HG03103 (cell line): ENCODE results near the gene DEDD2.
A peak's percentile ranks its signal among the peaks of the same experiment; 100 is the strongest.

ENCODE experiments used
- ATAC-seq: cut with Tn5 transposase; IDR thresholded peaks from one replicate; pipeline ENCODE4 v1.9.1; 2021; ENCODE audit warnings: low read depth; ENCODE audit not compliant: unreplicated experiment

DEDD2 gene

DNA sequence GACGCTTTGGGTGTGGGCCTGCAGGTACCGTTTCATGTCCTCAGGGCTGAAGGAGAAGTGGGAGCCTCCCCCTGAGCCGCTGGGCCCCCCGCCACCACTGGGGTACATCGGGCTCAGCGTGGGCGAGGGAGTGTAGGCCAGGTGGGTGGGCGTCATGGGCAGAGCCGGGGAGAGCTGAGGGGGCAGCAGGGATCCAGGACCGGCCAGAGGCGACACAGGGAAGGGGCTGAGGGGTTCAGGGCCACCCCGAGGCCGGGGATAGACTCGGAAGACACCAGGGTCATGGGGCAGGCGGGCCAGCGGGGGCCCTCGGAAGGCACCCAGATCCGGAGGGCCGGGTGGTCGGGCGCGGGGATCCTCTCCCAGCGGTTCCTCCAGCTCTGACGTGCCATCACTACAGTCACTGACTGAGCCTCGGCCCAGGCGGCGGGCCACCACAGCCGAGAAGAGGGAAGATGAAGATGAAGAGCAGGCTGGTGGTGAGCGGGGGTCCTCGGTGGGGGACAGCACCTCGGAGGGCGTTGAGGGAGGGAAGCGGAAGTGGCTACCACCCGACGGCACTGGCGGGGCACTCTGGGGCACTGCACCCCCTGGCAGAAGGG lies 31.8 kb upstream of the DEDD2 start:
- ATAC-seq, result no peak

DNA sequence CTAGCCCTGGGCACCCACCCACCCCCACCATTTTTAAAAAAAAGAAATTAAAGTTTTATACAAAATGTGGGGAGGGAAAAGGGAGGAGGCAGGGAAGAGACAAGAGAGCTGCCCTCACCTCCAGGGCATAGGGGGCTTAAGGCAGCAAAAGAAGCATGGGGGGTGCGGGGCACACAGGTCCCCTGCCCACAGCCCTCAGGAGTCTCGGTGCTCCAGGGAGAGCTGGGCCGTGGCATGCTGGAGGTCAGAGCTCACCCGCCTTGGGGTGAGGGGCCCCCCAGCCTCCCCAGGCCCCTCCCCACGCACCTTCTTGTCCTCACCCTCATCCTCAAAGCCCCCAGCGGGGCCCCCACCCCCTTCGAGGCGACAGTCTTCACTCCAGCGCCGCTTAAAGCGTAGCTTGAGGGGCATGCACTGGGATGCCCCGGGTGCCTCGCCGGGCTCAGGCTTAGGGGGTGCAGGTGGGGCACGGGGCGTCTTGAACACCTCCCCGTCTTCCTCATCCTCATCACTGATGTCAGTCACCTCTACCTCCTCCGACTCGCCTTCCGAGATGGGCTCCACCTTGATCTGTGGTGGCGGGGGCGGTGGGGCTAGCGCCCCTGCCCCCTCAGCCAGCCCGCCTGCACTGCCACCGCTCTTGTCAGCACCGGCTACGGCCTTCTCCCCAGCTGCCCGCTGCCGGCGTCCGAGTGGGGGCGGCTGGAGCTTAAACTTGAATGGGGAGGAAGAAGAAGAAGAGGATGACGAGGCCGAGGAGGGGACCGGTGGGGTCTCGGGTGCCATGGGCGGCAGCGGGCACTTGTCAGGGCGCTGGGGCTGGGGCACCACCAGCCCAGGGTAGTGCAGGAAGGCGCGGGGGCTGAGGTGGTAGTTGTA lies 31.0 kb upstream of the DEDD2 start:
- no peak for ATAC-seq

DNA sequence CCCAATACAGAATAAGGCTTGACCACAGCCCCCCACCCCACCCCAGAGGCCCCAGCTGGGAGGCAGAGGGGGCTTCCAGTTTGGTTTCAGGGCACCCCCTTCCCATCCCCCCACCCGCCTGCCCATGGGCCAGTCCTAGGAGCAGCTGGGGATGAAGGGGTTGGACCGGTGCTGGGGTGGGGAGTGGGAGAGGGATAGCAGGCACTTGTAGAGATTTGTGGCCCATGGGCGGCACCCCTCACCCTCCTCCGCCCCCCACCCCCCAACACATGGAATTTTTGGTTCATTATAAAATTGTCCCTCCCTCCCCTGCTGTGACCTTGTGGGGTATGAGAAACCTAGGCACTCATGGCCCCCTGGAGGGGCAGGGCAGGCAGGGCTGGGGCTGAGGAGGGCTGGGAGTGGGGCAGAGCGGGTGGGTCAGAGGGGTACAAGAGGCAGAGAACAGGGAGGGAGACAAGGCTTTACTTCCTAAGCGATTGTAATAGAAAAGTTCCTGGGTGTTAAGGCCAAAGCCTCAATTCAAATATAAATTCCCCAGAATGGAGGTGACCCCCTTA lies 30.2 kb upstream of the DEDD2 start:
- ATAC-seq, result no peak

DNA sequence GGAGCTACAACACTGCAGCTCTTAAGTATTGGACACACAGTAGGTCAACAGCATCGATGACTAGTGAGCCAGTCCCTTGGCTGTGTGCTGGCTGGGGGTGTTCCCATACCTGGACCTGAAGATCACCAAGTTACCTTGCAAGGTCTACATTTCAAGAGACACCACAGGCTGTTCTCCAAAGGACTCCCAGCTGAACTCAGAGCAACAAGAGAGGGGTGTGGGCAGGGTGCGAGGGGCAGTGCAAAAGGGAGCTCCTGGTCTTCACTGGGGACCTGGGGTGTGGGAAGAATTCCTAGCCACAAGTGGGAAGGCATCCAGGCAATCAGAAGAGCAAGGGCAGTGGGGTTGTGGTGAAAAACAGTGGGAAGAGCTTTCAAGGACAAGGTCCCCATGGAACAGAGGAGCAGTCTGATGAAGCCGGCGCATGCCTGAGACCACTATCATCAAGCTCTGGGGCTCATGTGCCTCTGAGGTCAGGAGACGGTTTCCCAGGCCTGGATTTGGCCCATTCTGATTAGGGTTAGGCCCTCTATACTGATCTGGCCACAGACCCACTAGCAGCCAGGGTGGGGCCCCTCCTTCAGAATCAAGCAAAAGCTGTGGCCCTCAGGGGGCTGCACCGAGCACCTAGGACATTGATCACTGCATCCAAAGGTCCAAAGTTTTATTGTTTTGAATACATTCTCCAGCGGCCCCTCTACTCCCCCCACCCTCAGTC lies 29.6 kb upstream of the DEDD2 start:
- ATAC-seq, result no peak

DNA sequence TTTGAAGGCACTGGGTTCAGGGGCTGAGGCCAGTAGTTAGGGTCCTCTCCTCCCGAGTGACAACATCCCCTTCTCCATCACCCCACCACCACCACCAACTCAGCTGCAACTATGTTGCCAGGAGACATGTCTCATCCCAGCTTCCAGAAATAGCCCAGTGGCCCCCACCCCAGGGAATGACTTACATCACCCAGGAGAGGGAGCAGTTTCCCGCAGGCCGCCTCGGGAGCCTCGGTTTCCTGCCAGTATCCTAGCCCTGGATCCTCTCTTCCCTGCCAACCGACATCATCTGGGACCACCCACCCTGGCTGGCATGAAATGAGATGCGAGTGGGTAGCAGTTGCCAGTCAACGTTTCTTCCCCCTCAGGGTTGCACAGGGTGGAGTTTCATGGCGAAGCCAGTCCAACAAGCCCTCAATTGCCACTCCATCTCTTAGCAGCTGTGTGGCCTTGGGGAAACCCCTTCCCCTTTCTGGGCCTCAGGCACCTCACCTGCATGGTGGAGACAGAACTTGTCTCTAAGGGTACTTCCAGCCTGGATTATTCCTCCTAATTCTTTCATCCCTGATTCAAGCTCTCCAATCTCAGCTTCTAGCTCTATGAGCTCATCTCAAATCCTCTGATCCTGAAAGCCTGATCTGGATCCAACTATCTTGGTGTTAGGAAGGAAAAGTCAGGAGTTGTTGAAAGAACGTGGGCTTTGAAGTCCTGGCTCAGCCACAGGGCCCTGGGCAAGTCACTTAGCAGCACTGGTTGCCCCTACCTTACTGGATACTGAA lies 28.9 kb upstream of the DEDD2 start:
- no peak for ATAC-seq

DNA sequence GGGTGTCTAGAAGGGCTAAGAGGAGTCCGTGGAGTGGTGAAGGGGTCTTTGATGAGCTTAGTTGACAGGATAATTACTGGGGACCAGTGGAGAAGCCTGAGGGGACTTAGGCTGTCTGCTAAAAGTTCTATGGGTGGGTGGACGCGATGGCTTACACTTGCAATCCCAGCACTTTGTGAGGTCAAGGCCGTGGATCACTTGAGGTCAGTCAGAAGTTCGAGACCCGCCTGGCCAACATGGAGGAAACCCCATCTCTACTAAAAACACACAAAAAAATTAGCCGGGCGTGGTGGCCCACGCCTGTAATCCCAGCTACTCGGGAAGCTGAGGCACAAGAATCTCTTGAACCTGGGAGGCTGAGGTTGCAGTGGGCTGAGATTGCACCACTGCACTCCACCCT lies 27.8 kb upstream of the DEDD2 start:
- ATAC-seq, result no peak

DNA sequence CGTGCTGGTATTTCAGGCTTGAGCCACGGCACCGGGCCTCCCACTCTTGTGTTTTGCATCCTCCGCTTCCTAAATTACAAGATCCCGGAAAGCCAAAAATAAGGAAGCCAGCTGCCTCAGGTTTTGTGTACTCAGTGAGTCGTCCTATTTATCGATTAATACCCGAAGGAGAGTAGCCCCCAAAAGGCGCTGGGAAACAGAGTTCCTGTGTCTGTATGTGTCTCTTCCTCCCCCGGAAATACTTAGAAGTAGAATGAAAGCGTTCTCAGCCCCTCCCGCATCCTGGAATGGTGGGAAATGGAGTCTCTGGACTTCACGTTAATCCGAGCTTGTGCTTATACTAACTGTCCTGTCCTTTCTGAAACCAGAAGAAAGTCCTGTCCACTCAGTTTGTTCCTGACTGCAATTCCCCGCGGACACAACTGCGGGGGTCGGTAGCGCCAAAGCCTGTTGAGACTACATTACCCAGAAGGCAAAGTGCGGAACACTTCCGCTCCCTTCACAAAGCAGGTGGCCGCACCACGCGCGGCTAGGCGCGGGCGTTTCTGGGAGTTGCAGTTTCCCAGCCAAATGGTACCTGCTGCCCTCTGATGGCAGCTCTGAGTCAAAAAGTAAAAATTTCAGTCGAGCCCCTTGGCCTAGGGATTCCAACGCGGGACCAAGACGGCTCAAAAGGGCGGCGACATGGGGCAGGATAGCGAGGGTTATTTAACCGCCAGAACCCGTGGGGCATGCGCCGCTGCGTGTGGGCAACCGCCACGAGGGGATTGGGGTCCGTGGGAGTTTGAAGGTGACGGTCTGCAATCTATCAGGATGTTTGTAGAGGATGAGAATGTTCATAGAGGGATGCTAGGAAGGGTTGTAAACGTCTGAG lies 27.1 kb upstream of the DEDD2 start:
- peak; percentile 34 for ATAC-seq

DNA sequence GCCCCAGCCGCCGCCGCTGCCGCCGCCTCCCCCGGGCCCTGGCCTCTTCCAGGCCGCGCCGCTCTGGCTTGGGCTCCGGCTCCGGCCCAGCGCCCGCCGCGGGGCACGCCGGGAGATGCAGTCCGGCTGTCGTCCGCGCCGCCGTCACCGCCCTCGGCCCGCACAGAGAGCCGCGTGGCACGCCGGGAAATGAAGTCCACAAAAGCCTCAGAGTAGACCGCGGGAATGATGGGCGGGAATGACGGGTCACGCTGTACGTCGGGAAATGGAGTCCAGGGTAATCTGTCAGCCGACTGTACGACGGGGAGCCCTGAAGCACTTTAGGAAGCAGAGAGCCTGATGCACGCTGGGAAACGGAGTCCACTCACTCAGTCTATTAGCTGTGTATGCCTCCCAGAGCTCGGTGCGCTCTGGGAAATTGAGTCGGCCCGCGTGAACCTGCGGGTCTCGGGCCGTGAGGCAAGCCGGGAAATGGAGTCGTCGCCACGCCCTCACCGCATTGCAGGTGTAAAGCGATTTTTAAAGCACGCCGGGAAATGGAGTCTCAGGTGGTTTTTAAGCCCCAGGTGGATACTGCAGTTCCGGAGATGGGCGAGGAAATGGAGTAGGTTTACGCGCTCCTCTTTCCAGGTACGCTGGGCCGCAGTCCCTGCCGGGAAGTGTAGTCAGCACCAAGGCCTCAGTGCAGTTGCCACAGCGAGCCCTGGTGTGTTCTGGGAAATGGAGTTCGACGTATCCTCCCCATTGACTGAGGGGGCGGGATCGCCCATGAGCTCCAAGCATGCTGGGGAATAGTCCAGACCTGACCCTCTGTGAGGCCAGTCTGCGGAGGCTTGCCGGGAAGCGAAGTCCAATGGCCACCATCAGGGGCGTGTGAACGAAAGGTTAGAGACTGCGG lies 25.3 kb upstream of the DEDD2 start, which contains the start of gene GSK3A:
Gene GSK3A (minus strand): TSS at position 91 of the 898 bp plus-strand sequence. CDS start 137 bp downstream, outside the sequence.
- ATAC-seq, result peak; percentile 47

DNA sequence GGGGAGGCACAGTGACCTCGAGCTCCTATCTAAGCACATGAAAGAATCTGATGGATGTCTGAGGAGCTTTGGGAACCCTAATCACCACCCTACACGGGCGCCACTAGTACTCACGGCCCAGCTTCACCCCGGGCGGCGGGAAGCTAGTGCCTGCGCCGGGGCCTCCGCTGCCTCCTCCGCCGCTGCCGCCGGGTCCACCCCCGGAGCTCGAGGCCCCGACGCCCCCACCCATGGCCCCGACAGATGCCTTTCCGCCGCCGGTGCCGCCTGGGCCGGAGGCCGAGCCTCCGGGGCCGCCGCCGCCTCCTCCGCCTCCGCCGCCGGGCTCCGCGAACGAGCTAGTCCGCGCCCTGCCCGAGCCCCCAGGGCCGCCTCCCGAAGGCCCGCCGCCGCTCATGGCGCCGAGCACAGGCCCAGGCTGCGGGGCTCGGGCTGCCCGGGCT lies 24.6 kb upstream of the DEDD2 start:
- ATAC-seq, result no peak

DNA sequence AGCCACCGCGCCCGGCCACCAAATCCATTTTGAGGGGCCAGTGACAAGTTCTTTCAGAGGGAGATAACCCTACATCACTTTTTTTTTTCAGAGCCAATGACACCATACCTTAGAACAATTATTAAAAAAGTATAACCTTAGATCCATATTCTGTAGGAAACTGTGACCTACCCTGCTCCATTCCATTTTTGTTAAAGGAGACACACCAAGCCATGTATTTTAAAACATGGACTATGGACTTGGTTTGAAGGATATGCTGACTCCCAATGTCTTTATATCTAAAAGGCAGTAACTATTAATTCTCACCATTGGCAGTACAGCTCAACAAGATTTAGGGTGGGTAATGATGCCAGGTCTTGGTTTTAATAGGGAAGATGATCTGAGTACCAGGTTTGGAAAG lies 23.8 kb upstream of the DEDD2 start:
- no peak for ATAC-seq

DNA sequence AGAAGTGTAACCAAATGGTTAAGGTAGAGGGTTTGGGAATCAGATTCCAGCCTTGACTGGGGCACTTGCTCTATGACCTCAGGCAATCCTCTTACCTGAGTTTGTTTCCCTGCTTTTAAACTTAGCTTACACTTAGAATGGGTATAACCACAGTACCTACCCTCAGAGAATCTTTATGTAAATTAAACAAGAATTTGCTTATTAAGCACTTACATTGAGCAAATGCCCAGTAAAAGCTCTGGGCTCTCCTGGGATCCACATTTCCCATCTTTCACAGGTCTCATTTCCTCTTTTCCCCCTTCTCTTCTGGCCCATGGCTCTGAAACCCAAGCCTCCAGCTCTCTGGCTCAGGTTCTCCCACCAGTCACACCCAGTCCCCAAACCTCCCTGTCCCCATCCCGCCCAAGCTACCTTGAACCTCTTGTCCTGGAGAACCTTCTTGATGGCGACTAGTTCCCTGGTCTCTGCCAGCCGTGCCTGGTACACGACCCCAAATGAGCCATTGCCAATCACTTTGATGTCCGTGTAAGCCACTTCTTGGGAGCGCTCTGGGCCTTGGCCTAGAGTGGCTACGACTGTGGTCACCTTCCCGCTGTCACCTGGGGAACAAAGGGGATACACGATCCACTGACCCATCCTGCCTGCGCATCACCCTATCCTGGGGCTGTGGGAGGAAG lies 22.2 kb upstream of the DEDD2 start:
- ATAC-seq, result no peak

DNA sequence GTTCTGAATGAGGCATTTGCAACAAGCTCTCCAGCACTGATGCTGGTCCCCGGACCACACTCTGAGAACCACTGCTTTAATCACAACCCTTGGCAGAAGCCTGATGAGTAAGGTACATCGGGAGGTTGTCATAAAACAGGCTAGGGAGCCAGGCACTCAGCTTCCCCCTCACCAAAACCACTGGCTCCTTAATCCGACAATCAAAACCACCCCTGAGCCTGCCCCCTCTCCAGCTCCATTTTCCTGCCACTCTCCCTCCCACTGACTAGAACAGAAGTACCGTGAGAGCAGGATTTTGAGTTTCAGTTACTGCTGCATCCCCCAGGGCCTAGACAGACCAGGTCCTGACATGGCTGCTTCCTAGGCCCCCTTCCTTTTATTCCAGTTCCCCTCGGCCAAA lies 17.7 kb upstream of the DEDD2 start:
- no peak for ATAC-seq

DNA sequence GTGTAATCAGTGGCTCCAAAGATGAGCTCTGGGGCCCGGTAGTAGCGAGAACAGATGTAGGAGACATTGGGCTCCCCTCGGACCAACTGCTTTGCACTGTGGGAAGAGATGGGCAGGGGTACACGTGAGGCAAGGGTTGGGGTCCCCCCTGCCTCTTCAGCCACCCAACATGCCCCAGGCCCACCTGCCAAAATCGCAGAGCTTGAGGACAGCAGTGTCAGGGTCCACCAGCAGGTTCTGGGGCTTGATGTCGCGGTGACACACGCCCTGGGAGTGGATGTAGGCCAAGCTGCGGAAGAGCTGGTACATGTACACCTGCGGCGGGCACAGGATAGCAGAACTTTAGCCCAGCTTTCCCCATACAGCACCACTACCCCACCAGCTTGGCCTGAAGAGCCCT lies 16.9 kb upstream of the DEDD2 start:
- ATAC-seq, result no peak

DNA sequence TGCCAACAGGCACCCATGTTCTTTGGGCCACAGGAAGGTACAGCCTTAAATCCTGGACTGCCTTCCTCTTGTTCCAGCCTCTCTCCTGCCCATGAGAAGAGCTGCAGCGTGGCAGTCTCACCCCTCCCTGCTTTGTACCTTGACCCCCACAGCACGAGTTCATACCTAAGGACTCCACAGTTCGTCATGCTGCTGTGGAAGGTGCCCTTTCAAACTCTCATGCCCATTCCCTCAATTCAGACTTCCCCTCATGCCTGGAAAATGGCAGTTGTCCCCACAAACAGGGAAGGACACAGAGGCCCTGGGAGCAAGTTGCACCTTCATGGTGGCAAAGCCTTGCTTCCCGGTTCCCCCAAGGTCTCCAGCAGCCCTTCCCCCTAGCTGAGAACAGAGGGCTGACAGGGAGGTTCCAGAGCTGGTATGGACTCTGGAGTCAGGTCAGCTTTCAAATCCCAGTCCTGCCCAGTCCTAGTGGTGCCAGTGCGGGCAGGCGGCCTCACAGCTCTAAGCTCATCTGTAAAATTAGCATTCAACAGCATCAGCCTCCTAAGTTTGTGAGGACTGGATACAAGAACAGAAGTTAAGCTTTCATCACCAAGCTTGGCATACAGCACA lies 16.3 kb upstream of the DEDD2 start:
- ATAC-seq, result no peak

DNA sequence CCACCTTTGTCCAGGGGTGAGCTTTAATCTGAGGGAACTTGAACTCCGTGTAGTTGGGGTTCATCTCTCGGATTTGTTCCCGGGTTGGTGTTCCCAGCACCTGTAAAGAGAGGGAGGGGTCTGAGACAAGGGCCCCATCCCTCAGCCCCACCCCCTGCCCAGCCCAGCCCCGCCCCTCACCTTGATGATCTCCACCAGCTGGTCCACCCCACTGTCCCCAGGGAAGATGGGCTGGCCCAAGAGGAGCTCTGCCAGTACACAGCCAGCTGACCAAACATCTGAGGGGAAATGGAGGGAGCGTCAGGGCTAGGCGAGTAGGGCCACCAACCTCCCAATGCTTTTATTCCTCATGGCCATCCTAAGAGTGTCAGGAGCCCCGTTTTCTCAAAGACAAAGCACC lies 15.6 kb upstream of the DEDD2 start:
- no peak for ATAC-seq

DNA sequence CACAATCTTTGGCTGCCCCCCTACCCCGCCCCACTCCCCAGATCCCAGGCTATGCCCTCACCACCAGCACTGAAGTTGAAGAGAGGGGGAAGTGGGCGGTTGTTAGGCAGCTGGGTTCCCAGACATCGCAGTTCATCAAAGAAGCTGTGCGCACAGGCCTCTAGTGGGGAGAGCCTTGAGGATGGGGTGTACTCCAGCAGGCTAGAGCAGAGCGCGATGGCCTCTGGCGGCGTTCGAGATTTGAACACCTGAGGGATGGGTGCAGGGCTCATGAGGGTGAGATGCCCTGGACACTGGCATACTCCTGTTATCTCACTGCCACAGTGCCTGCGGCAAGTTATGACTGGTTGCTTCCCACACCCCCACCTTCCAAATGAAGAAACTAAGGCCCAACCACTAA lies 15.0 kb upstream of the DEDD2 start:
- ATAC-seq, result no peak

DNA sequence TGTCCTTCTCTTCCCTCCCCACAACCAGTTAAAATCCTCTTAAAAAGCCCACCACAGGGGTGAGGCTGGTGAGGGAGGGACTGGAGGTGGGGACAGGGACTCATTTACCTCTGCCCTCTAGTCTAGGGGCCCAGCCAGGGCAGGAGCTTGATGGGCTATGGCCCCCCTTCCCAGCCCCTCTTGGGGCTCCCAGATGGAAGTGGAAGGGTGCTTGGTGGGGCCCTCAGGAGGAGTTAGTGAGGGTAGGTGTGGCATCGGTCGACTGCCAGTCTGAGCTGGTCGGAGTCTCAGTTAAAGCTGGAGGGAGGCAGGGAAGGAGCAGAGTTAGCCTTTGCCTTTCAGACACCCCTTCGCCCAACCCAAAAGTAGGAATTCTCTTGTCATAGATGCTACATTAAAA lies 13.1 kb upstream of the DEDD2 start:
- no peak for ATAC-seq
